ENCODE measurements around the gene SYNGR3.

DNA sequence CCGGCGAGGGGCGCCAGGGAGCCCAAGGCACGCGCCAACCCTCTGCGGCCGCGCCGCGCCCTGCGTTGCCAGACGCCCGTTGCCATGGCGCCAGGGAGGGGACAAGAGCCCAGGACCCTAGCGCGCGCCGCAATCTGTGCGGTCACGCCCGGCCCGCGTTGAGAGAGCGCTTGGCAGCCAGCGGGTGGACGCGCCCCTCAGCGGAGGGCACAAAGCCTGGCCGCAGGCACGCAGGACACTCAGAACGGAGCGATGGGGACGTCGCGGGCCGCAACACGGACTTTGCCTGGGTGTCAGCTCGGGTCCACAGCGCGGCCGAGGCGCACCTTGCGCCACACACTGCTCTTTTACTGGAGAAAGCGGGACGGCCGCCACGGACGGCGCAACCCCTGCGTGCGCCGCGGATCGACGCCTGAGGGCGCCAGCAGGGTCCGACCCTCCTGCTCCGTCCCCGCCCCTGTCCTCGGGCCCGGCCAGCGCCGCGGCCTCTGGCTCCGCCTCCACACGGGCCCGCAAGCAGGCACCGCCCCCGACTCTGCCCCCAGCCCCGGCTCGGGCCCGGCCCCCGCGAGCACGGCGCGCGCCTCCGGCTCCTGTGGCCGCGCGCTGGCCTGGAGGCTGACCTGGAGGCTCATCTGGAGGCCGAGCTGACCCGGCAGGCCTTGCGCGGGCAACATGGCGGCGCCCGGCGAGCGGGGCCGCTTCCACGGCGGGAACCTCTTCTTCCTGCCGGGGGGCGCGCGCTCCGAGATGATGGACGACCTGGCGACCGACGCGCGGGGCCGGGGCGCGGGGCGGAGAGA is 6.0 kb upstream of the SYNGR3 start, which contains the start of gene GFER:
- TF ChIP-seq, protein P1, sequence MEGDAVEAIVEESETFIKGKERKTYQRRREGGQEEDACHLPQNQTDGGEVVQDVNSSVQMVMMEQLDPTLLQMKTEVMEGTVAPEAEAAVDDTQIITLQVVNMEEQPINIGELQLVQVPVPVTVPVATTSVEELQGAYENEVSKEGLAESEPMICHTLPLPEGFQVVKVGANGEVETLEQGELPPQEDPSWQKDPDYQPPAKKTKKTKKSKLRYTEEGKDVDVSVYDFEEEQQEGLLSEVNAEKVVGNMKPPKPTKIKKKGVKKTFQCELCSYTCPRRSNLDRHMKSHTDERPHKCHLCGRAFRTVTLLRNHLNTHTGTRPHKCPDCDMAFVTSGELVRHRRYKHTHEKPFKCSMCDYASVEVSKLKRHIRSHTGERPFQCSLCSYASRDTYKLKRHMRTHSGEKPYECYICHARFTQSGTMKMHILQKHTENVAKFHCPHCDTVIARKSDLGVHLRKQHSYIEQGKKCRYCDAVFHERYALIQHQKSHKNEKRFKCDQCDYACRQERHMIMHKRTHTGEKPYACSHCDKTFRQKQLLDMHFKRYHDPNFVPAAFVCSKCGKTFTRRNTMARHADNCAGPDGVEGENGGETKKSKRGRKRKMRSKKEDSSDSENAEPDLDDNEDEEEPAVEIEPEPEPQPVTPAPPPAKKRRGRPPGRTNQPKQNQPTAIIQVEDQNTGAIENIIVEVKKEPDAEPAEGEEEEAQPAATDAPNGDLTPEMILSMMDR (conservative IDR thresholded peaks at IDR 0.05 in 1 of 2, IDR thresholded peaks at IDR 0.05 in 1 of 2; ENCODE audit: extremely low read depth in 1 of 2, insufficient read depth in 1 of 2, low read depth in 1 of 2, low read length in 2 of 2): peak in 1 of 2 donors; percentile 25
- TF ChIP-seq EZH2 (IDR thresholded peaks at IDR 0.05; ENCODE audit: borderline replicate concordance, low read length): no peak
